KOPT-K1 (cell line): Measurements from ENCODE around the gene ANKS1B.

Source experiments
- H3K27ac ChIP-seq: fragments of 200-600 bp; sonication (generic); 2 replicates; pipeline ENCODE4 v1.5.1; 2016; ENCODE audit warnings: antibody characterized with exemption, mild to moderate bottlenecking, low read depth, low read length; ENCODE audit not compliant: poor library complexity, severe bottlenecking
- H3K36me3 ChIP-seq: fragments of 200-600 bp; sonication (generic); 2 replicates; pipeline ENCODE4 v1.5.1; 2017; ENCODE audit warnings: antibody characterized with exemption, mild to moderate bottlenecking, low read length, moderate library complexity; ENCODE audit not compliant: insufficient read depth
- H3K9me3 ChIP-seq: fragments of 200-600 bp; sonication (generic); 2 replicates; pipeline ENCODE4 v1.5.1; 2017; ENCODE audit warnings: antibody characterized with exemption, low read length, mild to moderate bottlenecking; ENCODE audit not compliant: insufficient read depth, poor library complexity, severe bottlenecking

ANKS1B gene

DNA sequence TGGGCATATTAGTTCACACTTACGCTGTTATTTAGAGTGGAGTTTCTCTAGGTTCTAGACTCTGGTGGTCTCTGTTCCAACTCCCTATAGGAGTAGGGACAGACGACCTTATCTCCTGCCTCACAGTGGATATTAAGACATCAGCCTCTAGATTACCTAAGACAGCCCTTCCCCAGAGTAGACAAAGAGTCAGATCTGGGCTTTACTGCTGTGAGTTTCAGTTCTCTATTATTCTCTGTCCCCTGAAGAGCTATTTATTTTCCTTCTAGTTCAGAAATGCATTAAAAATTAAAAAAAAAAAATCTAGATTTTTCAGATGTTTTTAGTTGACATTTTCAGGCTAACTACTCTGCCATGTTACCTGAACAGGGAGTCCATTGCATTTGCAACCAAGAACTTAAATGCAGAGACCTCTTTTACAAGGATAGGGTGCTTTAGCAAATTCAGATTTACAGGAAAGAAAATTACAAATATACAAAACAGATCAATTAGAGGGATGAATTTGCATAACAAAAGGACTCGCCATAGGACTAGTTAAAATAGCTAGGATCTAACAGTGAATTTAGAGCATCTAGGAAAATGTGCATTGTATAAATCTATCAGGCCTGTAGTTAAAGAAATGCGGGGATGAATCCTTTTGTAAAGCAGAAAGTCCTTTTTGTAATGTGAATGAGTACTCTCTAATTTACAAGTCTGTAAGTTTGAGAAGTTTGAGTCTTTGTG lies 958.2 kb downstream of the ANKS1B start:
- no peak overlapping the region for H3K27ac ChIP-seq
- H3K9me3 ChIP-seq: no peaks in the 10 kb centered on the region
- H3K36me3 ChIP-seq: no peaks in the 10 kb centered on the region

- Histone ChIP-seq H3K27ac (no peak overlapping the region), H3K9me3 (no peaks in the 10 kb centered on the region), H3K36me3 (no peaks in the 10 kb centered on the region)
Measured at GRCh38 chr12:99024870-99025269, 959.9 kb downstream of the ANKS1B start.

- no peaks in the 10 kb centered on the region for H3K36me3 ChIP-seq
- no peak overlapping the region for H3K27ac ChIP-seq
- H3K9me3 ChIP-seq: no peaks in the 10 kb centered on the region
Measured at GRCh38 chr12:99024191-99024590, 960.5 kb downstream of the ANKS1B start.

DNA sequence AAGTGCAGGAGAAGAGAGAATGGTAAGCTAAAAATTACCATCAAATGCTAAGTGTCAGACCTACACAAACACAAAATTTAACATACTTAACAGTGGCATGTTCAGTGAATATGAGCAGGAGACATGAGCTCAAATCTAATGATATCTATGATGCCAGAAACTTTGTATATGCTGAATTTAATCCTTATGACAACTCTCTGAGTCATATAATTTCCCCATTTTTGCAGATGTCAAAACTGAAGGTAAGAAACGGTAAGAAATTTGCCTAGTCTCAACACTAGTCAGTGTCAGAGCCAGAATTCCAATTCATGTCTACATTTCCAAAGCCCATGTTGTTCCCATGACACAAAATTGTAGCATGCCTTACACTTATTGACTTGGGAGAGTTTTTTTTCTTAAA lies 963.9 kb downstream of the ANKS1B start:
- Histone ChIP-seq H3K9me3 (peaks cover 5% of the 10 kb centered on the region), H3K27ac (no peak overlapping the region), H3K36me3 (no peaks in the 10 kb centered on the region)

DNA sequence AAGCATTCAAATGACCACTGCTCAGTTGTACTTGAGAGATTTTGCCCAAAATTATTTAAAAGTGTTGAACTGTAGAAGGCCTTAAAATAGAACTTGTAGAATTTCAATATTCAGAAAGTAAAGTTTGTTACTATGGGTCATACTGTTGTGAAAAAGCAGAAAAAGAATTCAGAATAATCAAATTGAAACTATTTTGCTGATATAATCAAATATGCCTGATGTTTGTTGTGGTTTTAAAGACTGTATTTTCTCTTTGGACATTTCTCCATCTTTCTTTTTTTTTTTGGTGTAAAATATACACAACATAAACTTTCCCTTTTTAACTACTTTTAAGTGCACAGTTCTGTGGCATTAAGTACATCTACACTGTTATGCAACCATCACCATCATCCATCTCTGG lies 964.9 kb downstream of the ANKS1B start:
- no peak overlapping the region for H3K27ac ChIP-seq
- H3K36me3 ChIP-seq: no peaks in the 10 kb centered on the region
- peaks cover 5% of the 10 kb centered on the region for H3K9me3 ChIP-seq

GRCh38 chr12:99017971-99018370 lies 966.8 kb downstream of the ANKS1B start:
- no peaks in the 10 kb centered on the region for H3K36me3 ChIP-seq
- no peak overlapping the region for H3K27ac ChIP-seq
- peaks cover 5% of the 10 kb centered on the region for H3K9me3 ChIP-seq

DNA sequence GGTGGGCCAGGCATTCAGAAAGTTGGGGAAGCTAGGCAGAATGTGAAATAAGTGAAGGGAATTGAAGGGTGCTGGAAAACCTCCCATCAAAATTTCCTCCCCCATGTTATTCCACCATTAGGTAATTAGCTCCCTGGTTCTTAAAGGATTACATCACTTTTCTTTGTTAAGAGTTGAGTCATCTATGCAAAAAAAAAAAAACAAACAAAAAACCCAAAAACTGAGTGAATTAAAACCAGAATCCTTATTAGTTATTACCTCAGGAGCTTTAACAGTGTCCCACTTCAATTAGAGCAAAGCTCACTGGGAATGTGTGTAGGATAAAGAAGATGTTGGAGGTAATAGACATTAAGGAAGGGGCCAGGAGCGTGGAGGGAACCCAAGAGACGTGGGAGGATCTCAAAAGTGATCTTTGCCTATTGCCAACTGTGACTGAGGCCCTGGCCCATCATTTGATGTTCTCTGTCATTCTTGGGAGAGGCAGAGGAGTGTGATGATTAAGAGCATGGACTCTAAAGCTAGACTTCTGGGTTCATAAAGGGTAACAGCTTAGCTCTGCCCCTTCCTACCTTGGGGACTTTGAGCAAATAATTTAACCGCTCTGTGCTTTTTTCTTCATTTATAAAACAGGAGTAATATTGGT lies 975.0 kb downstream of the ANKS1B start:
- no peaks in the 10 kb centered on the region for H3K9me3 ChIP-seq
- H3K36me3 ChIP-seq: no peaks in the 10 kb centered on the region

DNA sequence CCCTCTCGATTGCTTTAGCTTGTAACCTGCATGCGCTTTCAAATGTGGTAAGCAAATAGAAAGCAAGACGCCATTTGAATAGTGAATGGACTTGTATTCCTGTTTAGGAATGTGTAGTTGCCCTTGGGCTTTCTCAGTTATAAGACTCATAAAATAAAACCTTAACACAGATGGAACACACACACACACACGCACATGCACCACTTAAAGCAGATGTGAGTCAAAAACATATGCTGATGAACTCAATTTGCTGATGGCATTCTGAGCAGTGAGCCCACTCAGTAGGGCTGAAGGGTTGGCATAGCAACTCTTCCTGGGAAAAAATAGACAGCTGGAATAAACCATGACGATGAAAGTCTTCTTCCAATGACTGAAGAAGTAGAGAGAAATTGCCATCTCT lies 979.1 kb downstream of the ANKS1B start:
- no peaks in the 10 kb centered on the region for H3K36me3 ChIP-seq
- no peaks in the 10 kb centered on the region for H3K9me3 ChIP-seq
- H3K27ac ChIP-seq: no peak overlapping the region

More for the DNA sequence above, 975.0 kb downstream of the ANKS1B start:
- H3K27ac ChIP-seq: no peak overlapping the region

DNA sequence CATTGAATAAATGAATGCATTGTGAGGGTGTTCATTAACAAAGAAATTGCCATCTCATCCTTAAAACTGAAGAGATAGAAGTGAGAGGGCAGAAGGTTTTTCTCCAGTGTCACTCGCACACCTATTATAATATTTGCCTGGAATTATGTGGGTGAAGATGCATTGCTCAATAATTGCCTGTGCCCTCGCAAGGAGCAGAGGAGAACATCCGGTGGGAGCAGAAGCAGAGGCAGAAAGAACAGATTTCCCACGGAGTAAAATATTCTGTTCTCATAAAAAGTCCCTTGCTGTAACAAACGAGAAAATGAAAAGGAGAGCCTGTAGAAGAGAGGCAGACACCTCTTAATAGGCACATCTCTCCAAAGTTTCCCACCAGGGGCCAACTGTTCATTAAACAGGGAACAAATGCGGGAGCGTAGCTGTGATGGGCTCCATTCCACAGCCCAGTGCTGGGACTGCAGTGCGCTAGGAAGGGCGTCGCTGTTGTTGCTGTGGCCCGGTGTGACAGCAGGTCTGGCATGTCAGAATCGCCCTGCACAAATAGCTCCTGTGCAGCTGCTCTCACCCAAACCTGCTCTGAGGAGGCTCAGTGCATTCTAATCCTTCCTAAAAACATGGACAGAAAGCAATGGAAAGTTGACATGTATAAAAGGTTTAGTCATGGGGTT lies 979.8 kb downstream of the ANKS1B start:
- no peaks in the 10 kb centered on the region for H3K9me3 ChIP-seq
- H3K27ac ChIP-seq: no peak overlapping the region
- no peaks in the 10 kb centered on the region for H3K36me3 ChIP-seq

GRCh38 chr12:99002731-99003130 lies 982.0 kb downstream of the ANKS1B start:
- H3K36me3 ChIP-seq: no peaks in the 10 kb centered on the region

GRCh38 chr12:99002156-99002555 lies 982.6 kb downstream of the ANKS1B start:
- H3K36me3 ChIP-seq: no peaks in the 10 kb centered on the region
- H3K27ac ChIP-seq: no peak overlapping the region
- H3K9me3 ChIP-seq: no peaks in the 10 kb centered on the region

More at GRCh38 chr12:99002731-99003130, 982.0 kb downstream of the ANKS1B start:
- Histone ChIP-seq H3K27ac (no peak overlapping the region), H3K9me3 (no peaks in the 10 kb centered on the region)

DNA sequence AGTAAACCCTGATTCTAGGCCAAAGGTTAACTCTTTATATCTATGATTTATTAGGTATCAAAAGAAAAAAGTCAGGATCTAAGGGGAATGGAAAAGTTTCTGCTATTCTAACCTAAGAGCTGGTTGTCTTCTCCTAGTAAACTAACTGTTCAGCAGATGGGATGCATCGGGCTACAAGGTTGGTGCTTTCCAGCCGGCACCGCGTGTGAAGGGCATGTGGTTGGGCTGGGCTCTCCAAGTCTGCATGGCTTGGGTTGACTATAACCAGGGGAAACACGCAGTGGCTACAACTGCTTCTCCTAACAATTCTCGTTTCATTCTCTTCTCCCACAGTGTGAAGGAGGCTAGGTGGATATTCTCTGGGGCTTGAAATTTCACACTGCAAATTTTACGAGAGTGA lies 985.2 kb downstream of the ANKS1B start:
- Histone ChIP-seq H3K9me3 (no peaks in the 10 kb centered on the region), H3K36me3 (no peaks in the 10 kb centered on the region), H3K27ac (no peak overlapping the region)

- H3K36me3 ChIP-seq: no peaks in the 10 kb centered on the region
- no peaks in the 10 kb centered on the region for H3K9me3 ChIP-seq
- H3K27ac ChIP-seq: no peak overlapping the region
Measured at GRCh38 chr12:98998697-98999299, 985.9 kb downstream of the ANKS1B start.

GRCh38 chr12:98997899-98998298 lies 986.8 kb downstream of the ANKS1B start:
- Histone ChIP-seq H3K27ac (no peak overlapping the region), H3K36me3 (no peaks in the 10 kb centered on the region), H3K9me3 (no peaks in the 10 kb centered on the region)

DNA sequence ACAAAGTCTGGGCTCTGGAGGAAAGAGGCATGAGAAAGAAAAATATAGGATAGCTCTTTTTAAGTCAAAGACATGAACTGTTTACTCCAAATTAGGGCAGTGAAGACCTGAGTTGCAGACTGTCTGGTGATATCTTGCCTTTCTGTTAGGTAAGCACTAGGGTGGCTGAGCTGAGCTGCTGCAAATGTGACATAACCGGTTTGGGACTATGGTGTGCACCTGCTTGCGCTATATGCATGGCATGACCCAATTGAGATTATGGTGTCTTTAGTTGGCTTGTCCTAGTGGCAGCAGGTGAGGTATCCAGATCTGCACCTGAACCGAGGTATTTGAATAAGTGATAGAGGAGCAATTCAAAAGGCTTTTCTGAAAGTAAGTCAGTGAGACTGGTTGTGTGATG lies 994.1 kb downstream of the ANKS1B start:
- Histone ChIP-seq H3K36me3 (no peaks in the 10 kb centered on the region), H3K9me3 (no peaks in the 10 kb centered on the region), H3K27ac (no peak overlapping the region)
